Panc1 (cell line): ENCODE data around the gene PRICKLE3. TPM values are rescaled to one million over a fixed set of nuclear protein-coding genes. Genes with fewer than 3 reads are reported as not detected.

ENCODE experiments used
- ATAC-seq: fragments of 200-7000 bp; cut with Tn5 transposase; 2 replicates; pipeline ENCODE4 v1.9.1; 2020; ENCODE audit warnings: mild to moderate bottlenecking, moderate library complexity
- BruUV-seq: library from RNA; stranded (reverse); fragments of 400-500 nt; replicated peaks from 2 replicates; lab custom pipeline; 2021; lab: Mats Ljungman, UMichigan
- CTCF ChIA-PET: fragments of 300-600 bp; sonication (Branson Sonifier 250); formaldehyde crosslinking; loops from one replicate; lab custom pipeline; 2022; ENCODE audit warnings: antibody characterized with exemption; lab: Charles Lee
- POLR2A ChIA-PET: fragments of 300-600 bp; sonication (Branson Sonifier 250); formaldehyde crosslinking; loops from one replicate; lab custom pipeline; 2022; ENCODE audit warnings: antibody characterized with exemption; lab: Charles Lee
- DNase-seq: peaks from one replicate; pipeline ENCODE4 v3.0.0-alpha.2; 2010; ENCODE audit warnings: low read depth, low spot score
- H3K27ac ChIP-seq: 2 replicates; pipeline ENCODE4 v1.5.1; 2011; ENCODE audit warnings: mild to moderate bottlenecking, low read length, inconsistent platforms
- H3K27me3 ChIP-seq: fragments of 200-500 bp; sonication (Bioruptor generic); 2 replicates; pipeline ENCODE4 v1.6.0; 2014; ENCODE audit warnings: low read length, inconsistent platforms; ENCODE audit not compliant: control insufficient read depth, insufficient read depth
- H3K36me3 ChIP-seq: fragments of 200-500 bp; sonication (Bioruptor generic); 2 replicates; pipeline ENCODE4 v1.5.1; 2014; ENCODE audit warnings: inconsistent platforms, mild to moderate bottlenecking, low read length, moderate library complexity; ENCODE audit not compliant: control insufficient read depth, insufficient read depth
- H3K4me1 ChIP-seq: 2 replicates; pipeline ENCODE4 v1.5.1; 2011; ENCODE audit warnings: inconsistent platforms, mild to moderate bottlenecking, low read length, moderate library complexity; ENCODE audit not compliant: control insufficient read depth, insufficient read depth
- H3K4me3 ChIP-seq, 2 experiments: 2 replicates each; pipeline ENCODE4 v1.5.1; 2011 to 2012; ENCODE audit warnings: low read depth in 2 of 2, low read length in 2 of 2, mild to moderate bottlenecking in 2 of 2, inconsistent platforms in 1 of 2, moderate library complexity in 1 of 2
- H3K9me3 ChIP-seq: fragments of 200-500 bp; sonication (Bioruptor generic); 2 replicates; pipeline ENCODE4 v1.5.1; 2014; ENCODE audit warnings: low read depth, mild to moderate bottlenecking, inconsistent platforms, low read length, moderate library complexity; ENCODE audit not compliant: control insufficient read depth, insufficient read depth
- CTCF ChIP-seq: fragments of 450-650 bp; IDR thresholded peaks from 2 replicates; pipeline ENCODE4 v1.5.1; 2017; ENCODE audit warnings: mild to moderate bottlenecking
- POLR2AphosphoS5 ChIP-seq: IDR thresholded peaks from 2 replicates; pipeline ENCODE4 v1.6.1; 2012; ENCODE audit warnings: mild to moderate bottlenecking, low read depth, low read length, moderate library complexity
- SIN3A ChIP-seq: IDR thresholded peaks from 2 replicates; pipeline ENCODE4 v1.6.1; 2012; ENCODE audit warnings: low read depth, mild to moderate bottlenecking, low read length, moderate library complexity, borderline replicate concordance; ENCODE audit not compliant: insufficient read depth
- TCF7L2 ChIP-seq: IDR thresholded peaks from 2 replicates; pipeline ENCODE4 v1.6.1; 2011; ENCODE audit warnings: mild to moderate bottlenecking, low read depth, low read length, inconsistent platforms
- in situ Hi-C: cut with HindIII; loops from 2 replicates; pipeline ENCODE4 v1.10.0; 2016; ENCODE audit warnings: low sequenced_read_pairs, low pct_unique_long_range_greater_than_20kb
- intact Hi-C: fragments of 100-400 bp; cut with micrococcal nuclease; formaldehyde crosslinking; loops from one replicate; pipeline ENCODE4 v1.10.0; 2022; ENCODE audit not compliant: unreplicated experiment
- total RNA-seq: library from RNA; stranded (reverse); gene quantifications from one replicate; pipeline ENCODE4 v1.2.1, GENCODE V29; 2021; ENCODE audit not compliant: unreplicated experiment
- TF ChIP-seq, protein P1 (sequence below), 2 experiments: IDR thresholded peaks; 2 replicates each; pipeline ENCODE4 v1.6.1; 2011 to 2012; ENCODE audit warnings: low read depth in 2 of 2, control low read depth in 1 of 2, low read length in 1 of 2, mild to moderate bottlenecking in 1 of 2, moderate library complexity in 1 of 2; ENCODE audit not compliant: insufficient read depth in 1 of 2

Gene PRICKLE3
- total RNA-seq, 1 experiment from 2014 or later: 40.1 TPM

- Histone ChIP-seq H3K27me3 (no peaks in the 10 kb centered on the region), H3K9me3 (no peaks in the 10 kb centered on the region), H3K4me3 (no peak overlapping the region), H3K27ac (no peak overlapping the region), H3K36me3 (no peaks in the 10 kb centered on the region), H3K4me1 (no peaks in the 10 kb centered on the region)
- no TSS peak for BruUV-seq
- CTCF ChIA-PET: no interaction called here
- in situ Hi-C loops (no loop called here), intact Hi-C loops (no loop called here)
- DNase-seq (no peak), ATAC-seq (no peak)
- TF ChIP-seq TCF7L2: no peak
- TF ChIP-seq SIN3A: no peak
- no peak for TF ChIP-seq CTCF
- TF ChIP-seq, protein P1, sequence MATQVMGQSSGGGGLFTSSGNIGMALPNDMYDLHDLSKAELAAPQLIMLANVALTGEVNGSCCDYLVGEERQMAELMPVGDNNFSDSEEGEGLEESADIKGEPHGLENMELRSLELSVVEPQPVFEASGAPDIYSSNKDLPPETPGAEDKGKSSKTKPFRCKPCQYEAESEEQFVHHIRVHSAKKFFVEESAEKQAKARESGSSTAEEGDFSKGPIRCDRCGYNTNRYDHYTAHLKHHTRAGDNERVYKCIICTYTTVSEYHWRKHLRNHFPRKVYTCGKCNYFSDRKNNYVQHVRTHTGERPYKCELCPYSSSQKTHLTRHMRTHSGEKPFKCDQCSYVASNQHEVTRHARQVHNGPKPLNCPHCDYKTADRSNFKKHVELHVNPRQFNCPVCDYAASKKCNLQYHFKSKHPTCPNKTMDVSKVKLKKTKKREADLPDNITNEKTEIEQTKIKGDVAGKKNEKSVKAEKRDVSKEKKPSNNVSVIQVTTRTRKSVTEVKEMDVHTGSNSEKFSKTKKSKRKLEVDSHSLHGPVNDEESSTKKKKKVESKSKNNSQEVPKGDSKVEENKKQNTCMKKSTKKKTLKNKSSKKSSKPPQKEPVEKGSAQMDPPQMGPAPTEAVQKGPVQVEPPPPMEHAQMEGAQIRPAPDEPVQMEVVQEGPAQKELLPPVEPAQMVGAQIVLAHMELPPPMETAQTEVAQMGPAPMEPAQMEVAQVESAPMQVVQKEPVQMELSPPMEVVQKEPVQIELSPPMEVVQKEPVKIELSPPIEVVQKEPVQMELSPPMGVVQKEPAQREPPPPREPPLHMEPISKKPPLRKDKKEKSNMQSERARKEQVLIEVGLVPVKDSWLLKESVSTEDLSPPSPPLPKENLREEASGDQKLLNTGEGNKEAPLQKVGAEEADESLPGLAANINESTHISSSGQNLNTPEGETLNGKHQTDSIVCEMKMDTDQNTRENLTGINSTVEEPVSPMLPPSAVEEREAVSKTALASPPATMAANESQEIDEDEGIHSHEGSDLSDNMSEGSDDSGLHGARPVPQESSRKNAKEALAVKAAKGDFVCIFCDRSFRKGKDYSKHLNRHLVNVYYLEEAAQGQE (IDR thresholded peaks at IDR 0.05; ENCODE audit: insufficient read depth in 1 of 2, low read depth in 2 of 2, low read length in 1 of 2): no peak
- no peak for TF ChIP-seq POLR2AphosphoS5
- POLR2A ChIA-PET: interaction anchor here (0.6 kb wide), 1 partner anchor 115 kb away, joined by 3 read pairs; no protein-coding TSS in a partner anchor
Measured at GRCh38 chrX:49221868-49222267, 35.7 kb upstream of the PRICKLE3 start.

GRCh38 chrX:49220100-49220499 lies 33.9 kb upstream of the PRICKLE3 start:
- no TSS peak for BruUV-seq
- ChIA-PET POLR2A (no interaction called here), CTCF (no interaction called here)
- Histone ChIP-seq H3K27me3 (no peaks in the 10 kb centered on the region), H3K27ac (no peak overlapping the region), H3K4me3 (no peak overlapping the region), H3K36me3 (no peaks in the 10 kb centered on the region), H3K4me1 (no peaks in the 10 kb centered on the region), H3K9me3 (no peaks in the 10 kb centered on the region)
- DNase-seq: no peak
- TF ChIP-seq TCF7L2 (no peak), SIN3A (no peak), CTCF (no peak), POLR2AphosphoS5 (no peak)
- TF ChIP-seq, protein P1 (IDR thresholded peaks at IDR 0.05; ENCODE audit: insufficient read depth in 1 of 2, low read depth in 2 of 2, low read length in 1 of 2): no peak
- in situ Hi-C loops: no loop called here
- intact Hi-C loops: no loop called here
- ATAC-seq: no peak
